ENCODE results near the gene KLHL18. TPM values are rescaled to one million over a fixed set of nuclear protein-coding genes. Genes with fewer than 3 reads are reported as not detected.

Gene KLHL18
- total RNA-seq, 6 experiments from 2014 or later, result 4.3 to 11.4 (median 8.1) TPM

DNA sequence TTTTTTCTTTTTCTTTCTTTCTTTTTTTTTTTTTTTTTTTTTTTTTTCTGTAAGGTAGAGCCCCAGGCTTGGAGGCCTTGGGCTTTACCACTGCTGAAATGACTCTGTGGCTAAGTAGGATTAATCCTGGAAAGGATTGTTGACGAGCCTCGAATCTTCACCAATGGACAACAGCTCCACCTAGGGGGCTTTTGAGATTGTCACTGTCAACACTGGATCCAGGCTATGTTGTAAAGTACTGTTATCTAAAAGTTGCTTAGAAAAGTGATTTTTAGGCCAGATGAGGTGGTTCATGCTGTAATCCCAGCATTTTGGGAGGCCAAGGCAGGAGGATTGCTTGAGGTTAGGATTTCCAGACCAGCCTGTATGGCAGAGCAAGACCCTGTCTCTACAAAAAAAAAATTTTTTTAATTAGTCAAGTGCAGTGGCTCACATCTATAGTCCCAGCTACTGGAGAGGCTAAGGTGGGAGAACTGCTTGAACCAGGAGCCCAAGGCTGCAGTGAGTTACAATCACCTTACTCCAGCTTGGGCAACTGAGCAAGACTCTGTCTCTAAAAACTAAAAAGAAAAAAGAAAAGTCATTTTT is 41.6 kb downstream of the KLHL18 start:
- 6% methylated on average over 2 of the region's 2 CpGs for WGBS (ENCODE audit: insufficient coverage, low coverage, low lambda C conversion rate, missing lambda C conversion rate)
- TF ChIP-seq CTCF (IDR thresholded peaks at IDR 0.05) (peak; percentile 69 to 79 (median 74)), POLR2A (IDR thresholded peaks at IDR 0.05) (no peak)
- no peak overlapping the region for H3K4me3 ChIP-seq
- intact Hi-C loops (cut with DNase I), result no loop called here
- peak; percentile 97 to 100 (median 98) for ATAC-seq
- H3K9me3 ChIP-seq, result no peaks in the 10 kb centered on the region
- no peaks in the 10 kb centered on the region for H3K4me1 ChIP-seq
- no peaks in the 10 kb centered on the region for H3K27me3 ChIP-seq
- H3K27ac ChIP-seq, result no peak overlapping the region
- peaks cover 0 to 25% (median 3%) of the 10 kb centered on the region in 4 donors for H3K36me3 ChIP-seq
- peak in 1 of 3 donors; percentile 65 for DNase-seq

GRCh38 chr3:47333907-47334306 is 51.2 kb downstream of the KLHL18 start:
- DNase-seq (no peak), ATAC-seq (no peak)
- H3K9me3 ChIP-seq, result no peaks in the 10 kb centered on the region
- H3K36me3 ChIP-seq, result peaks cover 0 to 76% (median 19%) of the 10 kb centered on the region in 4 donors
- H3K4me3 ChIP-seq, result no peak overlapping the region
- no peaks in the 10 kb centered on the region for H3K4me1 ChIP-seq
- no peaks in the 10 kb centered on the region for H3K27me3 ChIP-seq
- WGBS (ENCODE audit: insufficient coverage, low coverage, low lambda C conversion rate, missing lambda C conversion rate), result 74% methylated on average over 3 of the region's 3 CpGs
- H3K27ac ChIP-seq, result no peak overlapping the region
- intact Hi-C loops (cut with DNase I), result no loop called here
- TF ChIP-seq POLR2A (IDR thresholded peaks at IDR 0.05) (no peak), CTCF (IDR thresholded peaks at IDR 0.05) (no peak)

GRCh38 chr3:47337656-47338055 is 54.9 kb downstream of the KLHL18 start:
- intact Hi-C loops (cut with DNase I), result no loop called here
- WGBS (ENCODE audit: insufficient coverage, low coverage, low lambda C conversion rate, missing lambda C conversion rate), result 100% methylated on average over 3 of the region's 5 CpGs
- no peak for DNase-seq
- H3K4me3 ChIP-seq, result no peak overlapping the region
- ATAC-seq, result no peak
- no peak overlapping the region for H3K27ac ChIP-seq
- peaks cover 0 to 53% (median 17%) of the 10 kb centered on the region in 4 donors for H3K36me3 ChIP-seq
- H3K9me3 ChIP-seq, result no peaks in the 10 kb centered on the region
- TF ChIP-seq CTCF (IDR thresholded peaks at IDR 0.05) (no peak), POLR2A (IDR thresholded peaks at IDR 0.05) (no peak)
- no peaks in the 10 kb centered on the region for H3K27me3 ChIP-seq
- H3K4me1 ChIP-seq, result peaks cover 0 to 5% (median 2%) of the 10 kb centered on the region in 4 donors

DNA sequence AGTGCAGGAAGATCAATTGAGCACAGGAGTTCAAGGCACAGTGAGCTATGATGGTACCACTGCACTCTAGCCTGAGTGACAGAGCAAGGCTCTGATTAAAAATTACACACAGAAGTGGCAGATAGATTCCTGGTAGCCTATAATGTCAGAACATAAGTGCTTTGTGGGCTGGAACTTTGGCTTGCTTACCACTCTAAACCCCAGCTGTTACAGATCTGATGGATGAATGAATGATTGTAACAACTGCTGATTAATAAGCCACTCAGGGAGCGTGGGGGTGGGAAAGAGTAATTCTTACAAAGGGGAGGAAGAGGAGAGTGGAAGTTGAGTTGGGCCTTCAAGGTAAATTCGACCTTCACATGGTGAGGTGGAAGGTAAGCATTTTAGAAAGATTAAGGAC is 57.2 kb downstream of the KLHL18 start:
- no peaks in the 10 kb centered on the region for H3K27me3 ChIP-seq
- peaks cover 0 to 40% (median 11%) of the 10 kb centered on the region in 4 donors for H3K36me3 ChIP-seq
- peaks cover 0 to 12% (median 5%) of the 10 kb centered on the region in 4 donors for H3K4me1 ChIP-seq
- H3K27ac ChIP-seq, result no peak overlapping the region
- ATAC-seq, result no peak
- intact Hi-C loops (cut with DNase I), result no loop called here
- WGBS (ENCODE audit: insufficient coverage, low coverage, low lambda C conversion rate, missing lambda C conversion rate), result 100% methylated on average over 2 of the region's 2 CpGs
- no peaks in the 10 kb centered on the region for H3K9me3 ChIP-seq
- TF ChIP-seq CTCF (IDR thresholded peaks at IDR 0.05), result no peak
- DNase-seq, result no peak
- no peak overlapping the region for H3K4me3 ChIP-seq
